Stimulated activated CD4-positive, alpha-beta T cell treated with anti-CD3 and anti-CD28 coated beads, Interleukin-1b, Interleukin-23, amount 100 ng/mL, for 48 hours (primary cell): ENCODE measurements around the gene CDKL5.

Experiments used
- DNase-seq: peaks from one replicate; pipeline ENCODE4 v3.0.0-alpha.2; 2020

Gene CDKL5

DNA sequence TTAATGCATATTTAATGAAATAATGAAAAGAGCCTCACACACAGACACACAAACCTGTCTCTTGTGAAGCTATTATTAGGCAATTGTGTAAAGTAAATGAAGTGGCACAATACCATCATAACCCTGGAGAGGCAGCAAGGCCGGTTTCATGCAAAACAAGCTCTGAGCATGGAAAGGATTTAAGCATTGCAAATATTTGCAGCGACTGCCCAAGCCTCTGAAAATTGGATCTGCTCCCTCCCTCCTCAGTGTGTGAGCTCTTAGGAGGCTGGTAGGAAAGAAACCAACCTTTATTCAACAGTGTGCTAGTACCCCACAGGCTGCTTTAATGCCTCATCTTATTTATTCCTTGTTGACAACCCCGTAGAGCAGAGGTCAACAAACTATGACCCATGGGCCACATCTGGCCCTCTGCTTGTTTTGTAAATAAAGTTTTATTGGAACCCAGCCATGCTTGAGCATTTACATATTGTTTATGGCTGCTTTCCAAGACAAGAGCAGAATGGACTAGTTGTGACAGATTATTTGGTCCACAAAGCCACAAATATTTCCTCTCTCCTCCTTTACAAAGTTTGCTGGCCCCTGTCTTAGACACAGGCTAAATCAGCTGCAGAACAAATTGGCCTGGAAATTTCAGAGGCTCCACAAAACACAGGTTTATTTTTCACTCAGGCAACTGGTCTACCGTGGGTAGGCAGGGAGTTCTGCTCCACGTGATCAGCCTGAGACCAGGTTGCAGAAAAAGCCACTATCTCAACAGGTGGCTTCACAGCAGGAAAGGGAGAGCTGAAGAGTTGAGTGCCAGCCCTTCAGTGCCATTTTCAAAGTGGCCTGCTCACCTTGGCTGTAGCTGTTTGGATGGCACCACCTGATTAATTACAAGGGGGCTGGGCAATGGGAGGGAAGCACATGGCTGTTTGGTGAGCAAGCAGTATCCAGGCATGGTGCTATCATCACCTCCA is 229.7 kb downstream of the CDKL5 start:
- DNase-seq: no peak

DNA sequence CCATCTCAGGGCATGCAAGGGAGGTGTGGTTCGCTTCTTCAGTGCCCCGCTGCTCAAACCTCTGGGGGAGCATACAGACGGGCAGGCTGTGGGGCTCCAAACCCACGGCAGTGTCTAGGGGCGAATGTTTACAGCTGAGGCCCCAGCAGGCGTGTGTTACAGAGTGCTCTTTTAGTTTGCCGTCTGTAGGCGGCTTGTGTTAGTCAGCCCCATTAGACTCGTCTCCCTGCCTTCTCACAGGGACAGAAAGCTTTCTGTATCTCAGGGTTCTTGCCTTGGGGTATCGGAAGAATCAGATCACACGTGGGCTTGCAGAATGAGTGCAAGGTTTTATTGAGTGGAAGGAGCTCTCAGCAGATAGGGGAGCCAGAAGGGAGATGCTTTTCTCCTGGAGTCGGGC is 235.9 kb downstream of the CDKL5 start:
- no peak for DNase-seq

- no peak for DNase-seq
Measured at GRCh38 chrX:18664947-18665346, 239.5 kb downstream of the CDKL5 start.

DNA sequence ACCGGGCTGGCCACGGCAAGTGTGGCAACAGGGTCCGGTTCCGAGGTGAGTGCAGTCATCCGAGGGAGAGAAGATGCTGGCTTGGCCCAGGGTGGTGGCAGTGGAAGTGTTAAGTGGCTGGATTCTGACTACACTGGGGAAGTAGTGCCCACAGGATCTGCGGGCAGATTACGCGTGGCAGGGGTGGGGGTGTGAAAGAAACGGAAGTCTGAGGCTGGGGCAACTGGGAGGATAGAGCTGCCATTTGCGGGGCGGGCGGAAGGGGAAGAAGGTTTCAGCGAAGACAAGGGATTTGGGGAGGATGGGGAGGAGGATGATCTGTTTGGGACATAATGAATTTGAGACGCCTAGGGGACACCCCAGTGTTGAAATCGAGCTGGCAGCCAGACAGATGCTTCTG is 241.2 kb downstream of the CDKL5 start:
- DNase-seq: no peak

- DNase-seq: no peak
Measured at GRCh38 chrX:18668071-18668835, 242.8 kb downstream of the CDKL5 start.

GRCh38 chrX:18672008-18672407 is 246.6 kb downstream of the CDKL5 start, which contains the start of gene RS1:
RS1 (minus strand) TSS chrX:18672108; CDS start chrX:18672068, 40 bp downstream.
- no peak for DNase-seq

- DNase-seq: peak; percentile 1
Measured at GRCh38 chrX:18674417-18674787, 249.0 kb downstream of the CDKL5 start.

DNA sequence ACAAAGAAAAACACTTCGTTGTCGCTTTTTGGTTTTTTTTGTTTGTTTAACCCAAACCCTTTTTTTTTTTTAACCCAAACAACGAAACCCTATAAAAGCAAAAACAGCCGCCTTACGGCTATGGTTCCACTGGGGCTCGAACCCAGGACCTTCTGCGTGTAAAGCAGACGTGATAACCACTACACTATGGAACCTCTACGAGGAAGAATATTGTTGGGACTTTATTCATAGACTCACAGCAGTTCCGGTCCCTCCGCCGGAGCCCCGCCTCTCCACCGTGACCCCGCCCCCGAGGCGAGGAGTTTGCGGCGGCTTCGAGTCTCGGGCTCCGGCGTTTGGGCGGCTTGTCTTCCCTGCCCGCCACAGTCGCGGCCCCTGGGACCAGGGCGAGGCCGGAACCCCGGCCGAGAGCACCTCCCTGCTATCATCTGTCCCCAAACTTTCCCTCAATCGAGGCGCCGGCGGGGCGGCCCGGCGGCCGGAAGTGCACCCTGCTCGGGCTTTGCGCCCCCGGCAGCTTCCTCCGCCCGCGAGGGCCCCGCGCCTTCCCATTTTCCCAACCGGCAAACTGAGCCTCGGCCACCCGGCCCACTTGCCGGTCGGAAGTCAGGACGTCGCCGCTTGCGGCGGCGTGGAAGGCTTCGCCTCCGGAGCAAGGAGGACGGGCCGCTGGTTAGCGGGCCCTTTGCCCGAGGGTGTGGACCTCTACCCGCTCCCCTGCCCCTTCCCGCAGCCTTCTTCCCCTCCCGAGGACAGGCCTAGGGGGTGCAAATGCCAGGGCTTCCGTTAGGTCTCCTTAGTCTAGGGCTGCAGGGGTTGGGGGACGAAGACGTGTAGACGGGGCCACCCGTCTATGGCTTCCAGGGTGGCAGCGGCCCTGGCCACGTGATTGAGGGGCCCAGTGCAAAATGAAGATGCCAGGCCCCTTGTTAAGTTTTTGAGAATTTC is 249.7 kb downstream of the CDKL5 start:
- peak; percentile 69 for DNase-seq

DNA sequence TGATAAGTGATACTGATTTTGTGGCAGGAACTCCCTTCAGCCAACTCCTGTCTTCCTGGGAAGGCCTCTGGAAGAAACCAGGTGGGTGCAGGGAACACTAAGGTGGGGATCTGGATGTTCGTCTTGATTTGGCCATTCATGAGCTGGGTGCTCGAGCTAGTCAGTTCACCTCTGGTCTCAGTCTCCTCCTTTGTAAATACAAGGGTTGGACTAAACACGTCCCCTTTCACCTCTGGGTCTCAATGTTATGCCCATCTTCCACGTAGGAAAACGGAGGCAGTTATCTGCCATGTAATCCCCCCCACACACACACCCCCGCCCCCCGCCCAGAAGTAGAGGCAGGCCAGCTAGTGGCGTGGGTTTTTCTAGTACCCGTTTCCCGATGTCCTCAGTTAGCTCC is 250.6 kb downstream of the CDKL5 start:
- no peak for DNase-seq

DNA sequence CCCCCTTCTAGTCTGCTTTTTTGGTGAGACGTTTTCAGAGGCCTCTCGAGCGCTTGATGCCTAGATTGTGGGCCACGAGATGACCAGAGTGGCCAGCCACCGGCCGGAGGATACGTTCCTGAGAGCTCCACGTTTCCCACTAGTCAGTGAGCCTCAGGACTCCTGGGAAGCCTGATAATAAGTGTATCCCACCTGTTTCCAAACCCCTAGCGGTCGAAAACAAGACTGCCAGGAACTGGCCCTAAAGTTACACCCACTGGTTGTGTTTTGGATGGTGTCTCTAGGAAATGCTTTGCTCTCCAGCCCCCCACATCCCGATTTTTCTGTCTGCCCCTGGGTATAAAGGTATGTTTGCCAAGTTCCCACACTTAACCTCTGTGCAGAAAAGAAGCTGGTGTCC is 251.1 kb downstream of the CDKL5 start:
- DNase-seq: no peak

GRCh38 chrX:18677161-18677869 is 251.9 kb downstream of the CDKL5 start:
- no peak for DNase-seq

- no peak for DNase-seq
Measured at GRCh38 chrX:18681996-18682395, 256.6 kb downstream of the CDKL5 start.

- no peak for DNase-seq
Measured at GRCh38 chrX:18682979-18683387, 257.6 kb downstream of the CDKL5 start.

DNA sequence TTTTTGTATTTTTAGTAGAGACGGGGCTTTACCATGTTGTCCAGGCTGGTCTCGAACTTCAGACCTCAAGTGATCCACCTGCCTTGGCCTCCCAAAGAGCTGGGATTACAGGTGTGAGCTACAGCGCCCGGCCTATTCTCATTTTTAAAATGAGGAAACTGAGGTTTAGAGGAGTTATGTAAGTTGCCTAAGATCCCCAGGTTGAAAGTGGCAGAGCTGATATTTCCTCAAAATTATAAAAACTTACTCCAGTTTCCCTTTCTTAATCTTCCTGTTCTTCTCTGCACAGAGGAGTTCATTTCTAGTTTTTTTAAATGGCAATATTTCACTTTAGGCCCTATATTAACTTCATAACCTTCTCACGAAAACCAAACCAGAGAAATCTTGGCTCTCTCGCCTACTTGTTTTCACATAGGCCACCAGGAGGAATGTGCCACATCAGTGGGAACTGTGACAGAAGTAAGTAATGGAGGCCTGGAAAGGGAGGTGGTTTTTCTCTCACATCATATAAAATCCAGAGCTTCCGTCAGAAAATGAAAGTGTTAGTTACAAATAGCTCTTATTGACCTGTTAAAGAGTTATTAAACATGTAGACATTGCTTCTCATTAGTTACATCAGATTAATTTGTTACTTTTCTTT is 262.6 kb downstream of the CDKL5 start:
- DNase-seq: no peak

DNA sequence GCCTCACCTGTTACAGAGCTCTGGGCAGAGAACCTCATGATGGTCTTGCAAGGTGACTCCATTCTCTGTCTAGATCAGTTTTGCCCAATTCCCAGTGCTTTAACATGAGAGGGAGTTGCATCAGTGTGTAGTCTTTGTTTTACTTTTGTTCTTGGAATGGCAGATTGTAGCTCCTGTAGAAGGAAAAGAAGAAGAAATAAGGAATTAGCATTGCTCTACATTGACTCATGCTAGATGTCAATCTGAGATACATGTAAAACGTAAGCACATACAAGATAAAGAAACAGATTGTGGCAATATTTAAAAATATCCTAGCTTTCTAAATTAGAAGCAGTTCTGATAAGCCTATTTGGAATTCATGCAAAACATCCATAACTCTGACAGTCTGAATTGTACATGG is 266.0 kb downstream of the CDKL5 start:
- no peak for DNase-seq

- no peak for DNase-seq
Measured at GRCh38 chrX:18692541-18692940, 267.1 kb downstream of the CDKL5 start.

DNA sequence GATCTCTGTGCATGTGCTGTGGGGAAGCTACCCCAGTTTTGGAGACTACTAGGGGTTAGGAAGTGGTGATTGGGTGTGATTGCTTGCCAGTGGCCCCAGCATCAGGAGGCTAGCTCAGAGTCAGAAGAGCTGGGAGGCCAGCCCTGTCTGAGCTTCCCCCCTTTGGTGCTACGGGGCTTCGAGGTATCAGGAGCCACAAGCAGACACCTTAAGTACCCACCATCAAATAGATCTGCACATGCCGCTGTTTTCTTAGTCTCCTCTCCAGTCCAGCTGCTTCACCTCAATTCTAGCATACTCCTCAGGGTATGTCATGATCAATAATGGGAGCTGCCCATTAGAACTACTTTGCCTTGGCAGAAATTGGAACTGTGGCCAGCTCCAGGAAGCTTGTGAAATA is 271.2 kb downstream of the CDKL5 start:
- no peak for DNase-seq

GRCh38 chrX:18698737-18699650 is 273.6 kb downstream of the CDKL5 start:
- DNase-seq: no peak

GRCh38 chrX:18701621-18702361 is 276.4 kb downstream of the CDKL5 start:
- no peak for DNase-seq
